Stimulated activated CD4-positive, alpha-beta T cell treated with anti-CD3 and anti-CD28 coated beads, TNF-alpha, amount 100 ng/mL, for 1 hour (primary cell): ENCODE results near the gene LMAN1.

Experiments
- DNase-seq, 3 donors: peaks; one replicate each; pipeline ENCODE4 v3.0.0-alpha.2; 2020; ENCODE audit warnings: low read depth in 3 of 3, low spot score in 1 of 3

Gene LMAN1

GRCh38 chr18:59372975-59373374 is 13.9 kb upstream of the LMAN1 start:
- DNase-seq: no peak

- no peak for DNase-seq
These were observed 1.3 kb upstream of the LMAN1 start for GRCh38 chr18:59360381-59360780.

- DNase-seq: no peak
These were observed 499 bp upstream of the LMAN1 start for GRCh38 chr18:59359576-59359952.

- no peak for DNase-seq
These were observed 702 bp downstream of the LMAN1 start for GRCh38 chr18:59358414-59358711.

GRCh38 chr18:59357928-59358327 is 1.1 kb downstream of the LMAN1 start:
- no peak for DNase-seq

GRCh38 chr18:59354731-59355130 is 4.3 kb downstream of the LMAN1 start:
- DNase-seq: no peak

- DNase-seq: no peak
These were observed 5.9 kb downstream of the LMAN1 start for GRCh38 chr18:59353079-59353680.

- no peak for DNase-seq
These were observed 6.7 kb downstream of the LMAN1 start for GRCh38 chr18:59352250-59352855.

- DNase-seq: no peak
These were observed 13.5 kb downstream of the LMAN1 start for GRCh38 chr18:59345556-59345955.

- DNase-seq: no peak
These were observed 14.1 kb downstream of the LMAN1 start for GRCh38 chr18:59344996-59345395.

GRCh38 chr18:59343926-59344325 is 15.1 kb downstream of the LMAN1 start:
- no peak for DNase-seq

GRCh38 chr18:59340817-59341216 is 18.2 kb downstream of the LMAN1 start:
- no peak for DNase-seq

GRCh38 chr18:59340312-59340711 is 18.8 kb downstream of the LMAN1 start:
- no peak for DNase-seq

- no peak for DNase-seq
These were observed 26.1 kb downstream of the LMAN1 start for GRCh38 chr18:59332986-59333385.

GRCh38 chr18:59328683-59329082 is 30.4 kb downstream of the LMAN1 start:
- DNase-seq: no peak

- no peak for DNase-seq
These were observed 33.1 kb downstream of the LMAN1 start for GRCh38 chr18:59325965-59326364.

GRCh38 chr18:59324623-59324971 is 34.5 kb downstream of the LMAN1 start:
- DNase-seq: no peak

GRCh38 chr18:59323931-59324622 is 35.0 kb downstream of the LMAN1 start:
- DNase-seq: no peak

- no peak for DNase-seq
These were observed 40.5 kb downstream of the LMAN1 start, which contains the start of gene CPLX4 for GRCh38 chr18:59318460-59319050. Gene CPLX4, minus strand, starts transcription at chr18:59318649. Its CDS starts 187 bp downstream, at chr18:59318462.

GRCh38 chr18:59311631-59312030 is 47.4 kb downstream of the LMAN1 start:
- DNase-seq: no peak

- DNase-seq: no peak
These were observed 50.2 kb downstream of the LMAN1 start for GRCh38 chr18:59308938-59309260.

- peak in 2 of 3 donors; percentile 33 to 69 for DNase-seq
These were observed 50.7 kb downstream of the LMAN1 start for GRCh38 chr18:59308248-59308937.
